CD14-positive monocyte (primary cell): Measurements from ENCODE around the gene PLXNA4. TPM values are rescaled to one million over a fixed set of nuclear protein-coding genes. Genes with fewer than 3 reads are reported as not detected.

Experiments used
- DNase-seq, 3 donors: peaks; one replicate each; pipeline ENCODE4 v3.0.0-alpha.2; 2011 to 2022
- H2AFZ ChIP-seq: 2 replicates; pipeline ENCODE4 v1.6.0; 2012; ENCODE audit warnings: mild to moderate bottlenecking, low read depth, low read length, inconsistent platforms; ENCODE audit not compliant: insufficient read depth, poor library complexity, severe bottlenecking
- H3K27ac ChIP-seq, 2 donors: 1 replicate in 1 of 2; 2 replicates in 1 of 2; pipeline ENCODE4 v1.5.1; 2012 to 2013; ENCODE audit warnings: low read length in 2 of 2, control low read depth in 1 of 2, inconsistent platforms in 1 of 2, low read depth in 1 of 2, mild to moderate bottlenecking in 1 of 2
- H3K27me3 ChIP-seq, 2 donors: one replicate each; pipeline versions ENCODE4 v1.6.0 to v1.6.1; 2011 to 2013; ENCODE audit warnings: low read length in 2 of 2; ENCODE audit not compliant: control insufficient read depth in 2 of 2, insufficient read depth in 2 of 2
- H3K36me3 ChIP-seq, 2 donors: replicated peaks in 1 of 2; 1 replicate in 1 of 2; 2 replicates in 1 of 2; pipeline versions ENCODE4 v1.5.1 to v1.6.1; 2012 to 2013; ENCODE audit warnings: low read length in 2 of 2, control low read depth in 1 of 2, inconsistent platforms in 1 of 2, mild to moderate bottlenecking in 1 of 2; ENCODE audit not compliant: insufficient read depth in 2 of 2, control insufficient read depth in 1 of 2
- H3K4me1 ChIP-seq, 2 donors: 1 replicate in 1 of 2; 2 replicates in 1 of 2; pipeline versions ENCODE4 v1.5.1 to v1.6.1; 2012 to 2013; ENCODE audit warnings: low read length in 2 of 2, control low read depth in 1 of 2, inconsistent platforms in 1 of 2, mild to moderate bottlenecking in 1 of 2, moderate library complexity in 1 of 2; ENCODE audit not compliant: insufficient read depth in 2 of 2, control insufficient read depth in 1 of 2
- H3K4me2 ChIP-seq: replicated peaks from 2 replicates; pipeline ENCODE3; 2012; ENCODE audit warnings: low read length, moderate library complexity, mild to moderate bottlenecking; ENCODE audit not compliant: poor library complexity, severe bottlenecking; ENCODE audit errors: extremely low read depth
- H3K4me3 ChIP-seq, 3 experiments: fragments of 200-600 bp in 1 of 3; sonication (generic) in 1 of 3; replicated peaks in 1 of 3; 1 replicate in 2 of 3; 2 replicates in 1 of 3; pipeline ENCODE4 v1.5.1; 2011 to 2013; ENCODE audit warnings: low read length in 3 of 3, mild to moderate bottlenecking in 3 of 3, control low read depth in 2 of 3, low read depth in 2 of 3, inconsistent platforms in 1 of 3, moderate library complexity in 1 of 3
- H3K79me2 ChIP-seq: 2 replicates; pipeline ENCODE4 v1.6.0; 2012; ENCODE audit warnings: mild to moderate bottlenecking, control low read depth, inconsistent platforms, low read length, moderate library complexity; ENCODE audit not compliant: insufficient read depth
- H3K9ac ChIP-seq: 2 replicates; pipeline ENCODE4 v1.6.0; 2017; ENCODE audit warnings: low read length, mild to moderate bottlenecking; ENCODE audit not compliant: insufficient read depth, poor library complexity, severe bottlenecking
- H3K9me3 ChIP-seq, 2 donors: replicated peaks in 1 of 2; 1 replicate in 1 of 2; 2 replicates in 1 of 2; pipeline versions ENCODE4 v1.5.1 to v1.6.1; 2012 to 2013; ENCODE audit warnings: low read length in 2 of 2, control low read depth in 1 of 2; ENCODE audit not compliant: control insufficient read depth in 1 of 2, insufficient read depth in 1 of 2
- H4K20me1 ChIP-seq: 2 replicates; pipeline ENCODE4 v1.6.0; 2012; ENCODE audit warnings: mild to moderate bottlenecking, low read length, control low read depth, moderate library complexity; ENCODE audit not compliant: insufficient read depth
- H3K27ac Mint-ChIP-seq, 7 donors: one replicate each; pipeline ENCODE4 v1.8.0; 2020; ENCODE audit warnings: mild to moderate bottlenecking in 7 of 7, mixed read lengths in 7 of 7, moderate library complexity in 6 of 7, inconsistent platforms in 2 of 7
- H3K27me3 Mint-ChIP-seq, 3 donors: one replicate each; pipeline ENCODE4 v1.8.0; 2021 to 2022; ENCODE audit warnings: low read depth in 3 of 3, mild to moderate bottlenecking in 3 of 3, mixed read lengths in 3 of 3, moderate library complexity in 3 of 3, inconsistent platforms in 1 of 3
- H3K36me3 Mint-ChIP-seq, 2 donors: one replicate each; pipeline ENCODE4 v1.8.0; 2020; ENCODE audit warnings: mixed read lengths in 2 of 2, inconsistent platforms in 1 of 2, mild to moderate bottlenecking in 1 of 2
- H3K4me1 Mint-ChIP-seq: one replicate; pipeline ENCODE4 v1.8.0; 2020; ENCODE audit warnings: mild to moderate bottlenecking, mixed read lengths
- H3K4me3 Mint-ChIP-seq, 2 donors: one replicate each; pipeline ENCODE4 v1.8.0; 2020; ENCODE audit warnings: mild to moderate bottlenecking in 2 of 2, mixed read lengths in 2 of 2, moderate library complexity in 1 of 2
- H3K9me3 Mint-ChIP-seq, 7 donors: one replicate each; pipeline ENCODE4 v1.8.0; 2020 to 2022; ENCODE audit warnings: mixed read lengths in 7 of 7, mild to moderate bottlenecking in 6 of 7, moderate library complexity in 6 of 7, inconsistent platforms in 2 of 7
- CTCF ChIP-seq: fragments of 200-600 bp; IDR thresholded peaks from one replicate; pipeline ENCODE4 v1.8.0; 2022; ENCODE audit warnings: antibody characterized with exemption, mild to moderate bottlenecking
- WGBS: methylation state at CpG from one replicate; pipeline ENCODE4 v1.1.5; 2013; ENCODE audit warnings: missing lambda C conversion rate; ENCODE audit not compliant: insufficient coverage; 5-methylcytosine and 5-hydroxymethylcytosine counted together
- intact Hi-C, 2 donors: fragments of 100-400 bp; cut with micrococcal nuclease; formaldehyde crosslinking; loops; one replicate each; pipeline versions ENCODE4 v1.15.0 to v1.15.1; 2023
- polyA plus RNA-seq, 3 donors: library from polyadenylated mRNA; depleted of rRNA in 1 of 3; unstranded in 2 of 3; stranded (reverse) in 1 of 3; fragments of 300-500 nt in 2 of 3; fragments of >200 nt in 1 of 3; fragmentation: Illumina TruSeq in 2 of 3; gene quantifications; 1 replicate in 2 of 3; 2 replicates in 1 of 3; pipeline ENCODE4 v1.2.3, GENCODE V29; 2012 to 2021

The PLXNA4 gene
- polyA plus RNA-seq, 3 donors: not detected

GRCh38 chr7:132124575-132124974, 451.7 kb downstream of the PLXNA4 start:
- H3K9ac ChIP-seq: no peak overlapping the region
- WGBS: no CpG with 5 or more reads among the region's 6 CpGs
- H4K20me1 ChIP-seq: no peaks in the 10 kb centered on the region
- H3K9me3 ChIP-seq: no peaks in the 10 kb centered on the region
- no peak overlapping the region for H3K27ac ChIP-seq
- H3K79me2 ChIP-seq: no peaks in the 10 kb centered on the region
- no peaks in the 10 kb centered on the region for H3K36me3 ChIP-seq
- H3K9me3 Mint-ChIP-seq: peaks cover 0 to 5% (median 2%) of the 10 kb centered on the region in 7 donors
- no peak overlapping the region for H3K4me2 ChIP-seq
- H3K27me3 ChIP-seq: no peaks in the 10 kb centered on the region
- no peak overlapping the region for H3K4me3 ChIP-seq
- TF ChIP-seq CTCF: no peak
- peaks cover 0 to 9% (median 6%) of the 10 kb centered on the region in 3 donors for H3K27me3 Mint-ChIP-seq
- no peaks in the 10 kb centered on the region for H3K36me3 Mint-ChIP-seq
- DNase-seq: no peak
- intact Hi-C loops: no loop called here
- no peak overlapping the region for H2AFZ ChIP-seq
- no peak overlapping the region for H3K27ac Mint-ChIP-seq
- H3K4me1 Mint-ChIP-seq: no peaks in the 10 kb centered on the region
- no peak overlapping the region for H3K4me3 Mint-ChIP-seq
- no peaks in the 10 kb centered on the region for H3K4me1 ChIP-seq

DNA sequence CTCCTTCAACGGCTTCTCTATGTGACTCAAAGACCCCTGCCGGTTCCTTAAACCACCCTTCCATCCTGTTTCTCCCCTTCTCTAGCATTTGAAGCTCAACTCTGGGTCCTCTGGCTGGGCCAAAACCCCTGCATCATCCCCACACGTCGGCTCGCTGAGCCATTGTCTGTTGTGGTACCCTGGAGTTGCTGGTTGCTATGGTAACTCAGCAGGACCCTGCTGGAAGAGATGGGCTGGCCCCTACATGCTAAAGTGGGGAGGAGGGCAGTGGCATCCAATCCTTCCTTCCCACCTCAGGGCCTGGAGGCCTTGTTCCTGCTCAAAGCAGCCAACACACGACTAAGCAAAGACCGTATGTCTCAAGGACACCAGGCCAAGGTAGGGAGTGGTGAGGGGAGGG, 452.5 kb downstream of the PLXNA4 start:
- Histone ChIP-seq H3K4me3 (no peak overlapping the region), H3K9ac (no peak overlapping the region), H3K27ac (no peak overlapping the region), H3K4me1 (no peaks in the 10 kb centered on the region), H3K9me3 (no peaks in the 10 kb centered on the region), H3K27me3 (no peaks in the 10 kb centered on the region), H3K79me2 (no peaks in the 10 kb centered on the region), H3K36me3 (no peaks in the 10 kb centered on the region), H3K4me2 (no peak overlapping the region), H2AFZ (no peak overlapping the region), H4K20me1 (no peaks in the 10 kb centered on the region)
- no peak for DNase-seq
- WGBS: no CpG with 5 or more reads among the region's 7 CpGs
- Mint-ChIP-seq H3K4me3 (no peak overlapping the region), H3K4me1 (no peaks in the 10 kb centered on the region), H3K27ac (peak overlapping the region in 1 of 7 donors; percentile 22), H3K27me3 (peaks cover 0 to 9% (median 6%) of the 10 kb centered on the region in 3 donors), H3K36me3 (no peaks in the 10 kb centered on the region), H3K9me3 (peaks cover 0 to 5% (median 2%) of the 10 kb centered on the region in 7 donors)
- intact Hi-C loops: no loop called here
- TF ChIP-seq CTCF: no peak
